Panc1 (cell line): Measurements from ENCODE around the gene PAX5. TPM values are rescaled to one million over a fixed set of nuclear protein-coding genes. Genes with fewer than 3 reads are reported as not detected.

Experiments
- ATAC-seq: fragments of 200-7000 bp; cut with Tn5 transposase; 2 replicates; pipeline ENCODE4 v1.9.1; 2020; ENCODE audit warnings: mild to moderate bottlenecking, moderate library complexity
- BruUV-seq: library from RNA; stranded (reverse); fragments of 400-500 nt; replicated peaks from 2 replicates; lab custom pipeline; 2021; lab: Mats Ljungman, UMichigan
- CTCF ChIA-PET: fragments of 300-600 bp; sonication (Branson Sonifier 250); formaldehyde crosslinking; loops from one replicate; lab custom pipeline; 2022; ENCODE audit warnings: antibody characterized with exemption; lab: Charles Lee
- POLR2A ChIA-PET: fragments of 300-600 bp; sonication (Branson Sonifier 250); formaldehyde crosslinking; loops from one replicate; lab custom pipeline; 2022; ENCODE audit warnings: antibody characterized with exemption; lab: Charles Lee
- DNase-seq: peaks from one replicate; pipeline ENCODE4 v3.0.0-alpha.2; 2010; ENCODE audit warnings: low read depth, low spot score
- H3K27ac ChIP-seq: 2 replicates; pipeline ENCODE4 v1.5.1; 2011; ENCODE audit warnings: mild to moderate bottlenecking, low read length, inconsistent platforms
- H3K27me3 ChIP-seq: fragments of 200-500 bp; sonication (Bioruptor generic); 2 replicates; pipeline ENCODE4 v1.6.0; 2014; ENCODE audit warnings: low read length, inconsistent platforms; ENCODE audit not compliant: control insufficient read depth, insufficient read depth
- H3K36me3 ChIP-seq: fragments of 200-500 bp; sonication (Bioruptor generic); 2 replicates; pipeline ENCODE4 v1.5.1; 2014; ENCODE audit warnings: inconsistent platforms, mild to moderate bottlenecking, low read length, moderate library complexity; ENCODE audit not compliant: control insufficient read depth, insufficient read depth
- H3K4me1 ChIP-seq: 2 replicates; pipeline ENCODE4 v1.5.1; 2011; ENCODE audit warnings: inconsistent platforms, mild to moderate bottlenecking, low read length, moderate library complexity; ENCODE audit not compliant: control insufficient read depth, insufficient read depth
- H3K4me3 ChIP-seq, 2 experiments: 2 replicates each; pipeline ENCODE4 v1.5.1; 2011 to 2012; ENCODE audit warnings: low read depth in 2 of 2, low read length in 2 of 2, mild to moderate bottlenecking in 2 of 2, inconsistent platforms in 1 of 2, moderate library complexity in 1 of 2
- H3K9me3 ChIP-seq: fragments of 200-500 bp; sonication (Bioruptor generic); 2 replicates; pipeline ENCODE4 v1.5.1; 2014; ENCODE audit warnings: low read depth, mild to moderate bottlenecking, inconsistent platforms, low read length, moderate library complexity; ENCODE audit not compliant: control insufficient read depth, insufficient read depth
- POLR2AphosphoS5 ChIP-seq: IDR thresholded peaks from 2 replicates; pipeline ENCODE4 v1.6.1; 2012; ENCODE audit warnings: mild to moderate bottlenecking, low read depth, low read length, moderate library complexity
- SIN3A ChIP-seq: IDR thresholded peaks from 2 replicates; pipeline ENCODE4 v1.6.1; 2012; ENCODE audit warnings: low read depth, mild to moderate bottlenecking, low read length, moderate library complexity, borderline replicate concordance; ENCODE audit not compliant: insufficient read depth
- TCF7L2 ChIP-seq: IDR thresholded peaks from 2 replicates; pipeline ENCODE4 v1.6.1; 2011; ENCODE audit warnings: mild to moderate bottlenecking, low read depth, low read length, inconsistent platforms
- in situ Hi-C: cut with HindIII; loops from 2 replicates; pipeline ENCODE4 v1.10.0; 2016; ENCODE audit warnings: low sequenced_read_pairs, low pct_unique_long_range_greater_than_20kb
- intact Hi-C: fragments of 100-400 bp; cut with micrococcal nuclease; formaldehyde crosslinking; loops from one replicate; pipeline ENCODE4 v1.10.0; 2022; ENCODE audit not compliant: unreplicated experiment
- total RNA-seq: library from RNA; stranded (reverse); gene quantifications from one replicate; pipeline ENCODE4 v1.2.1, GENCODE V29; 2021; ENCODE audit not compliant: unreplicated experiment
- TF ChIP-seq, protein P1 (sequence below), 2 experiments: IDR thresholded peaks; 2 replicates each; pipeline ENCODE4 v1.6.1; 2011 to 2012; ENCODE audit warnings: low read depth in 2 of 2, control low read depth in 1 of 2, low read length in 1 of 2, mild to moderate bottlenecking in 1 of 2, moderate library complexity in 1 of 2; ENCODE audit not compliant: insufficient read depth in 1 of 2
- TF ChIP-seq, protein P2 (sequence below): fragments of 450-650 bp; IDR thresholded peaks from 2 replicates; pipeline ENCODE4 v1.5.1; 2017; ENCODE audit warnings: mild to moderate bottlenecking

Gene PAX5
- total RNA-seq, 1 experiment from 2014 or later, result 0.39 TPM

DNA sequence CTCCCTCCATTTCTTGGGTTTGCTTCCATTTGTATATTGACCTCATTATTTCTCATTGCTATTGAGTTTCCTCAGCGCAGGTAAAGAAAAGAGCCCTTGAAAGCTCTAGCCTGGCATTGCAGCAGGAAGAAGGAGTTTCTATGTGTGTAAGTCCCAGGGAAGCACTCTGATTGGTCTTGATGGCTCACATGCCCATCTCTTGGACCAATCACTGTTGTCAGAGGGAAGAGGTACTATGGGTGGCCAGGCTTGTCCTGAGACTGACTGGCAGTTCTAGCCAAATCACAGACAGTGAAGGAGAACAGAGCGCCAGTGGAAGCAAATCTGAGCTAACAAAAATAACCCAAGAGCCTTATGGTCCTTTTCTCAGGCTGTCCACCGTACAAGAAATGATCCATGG is 219.0 kb downstream of the PAX5 start:
- Histone ChIP-seq H3K4me1 (no peaks in the 10 kb centered on the region), H3K27me3 (peaks cover 14% of the 10 kb centered on the region; the same call in 1 of the 2 replicates), H3K4me3 (no peak overlapping the region), H3K9me3 (no peaks in the 10 kb centered on the region), H3K27ac (no peak overlapping the region), H3K36me3 (no peaks in the 10 kb centered on the region)
- in situ Hi-C loops (no loop called here), intact Hi-C loops (no loop called here)
- no TSS peak for BruUV-seq
- ATAC-seq (no peak), DNase-seq (no peak)
- POLR2A ChIA-PET, result no interaction called here
- TF ChIP-seq, protein P1, sequence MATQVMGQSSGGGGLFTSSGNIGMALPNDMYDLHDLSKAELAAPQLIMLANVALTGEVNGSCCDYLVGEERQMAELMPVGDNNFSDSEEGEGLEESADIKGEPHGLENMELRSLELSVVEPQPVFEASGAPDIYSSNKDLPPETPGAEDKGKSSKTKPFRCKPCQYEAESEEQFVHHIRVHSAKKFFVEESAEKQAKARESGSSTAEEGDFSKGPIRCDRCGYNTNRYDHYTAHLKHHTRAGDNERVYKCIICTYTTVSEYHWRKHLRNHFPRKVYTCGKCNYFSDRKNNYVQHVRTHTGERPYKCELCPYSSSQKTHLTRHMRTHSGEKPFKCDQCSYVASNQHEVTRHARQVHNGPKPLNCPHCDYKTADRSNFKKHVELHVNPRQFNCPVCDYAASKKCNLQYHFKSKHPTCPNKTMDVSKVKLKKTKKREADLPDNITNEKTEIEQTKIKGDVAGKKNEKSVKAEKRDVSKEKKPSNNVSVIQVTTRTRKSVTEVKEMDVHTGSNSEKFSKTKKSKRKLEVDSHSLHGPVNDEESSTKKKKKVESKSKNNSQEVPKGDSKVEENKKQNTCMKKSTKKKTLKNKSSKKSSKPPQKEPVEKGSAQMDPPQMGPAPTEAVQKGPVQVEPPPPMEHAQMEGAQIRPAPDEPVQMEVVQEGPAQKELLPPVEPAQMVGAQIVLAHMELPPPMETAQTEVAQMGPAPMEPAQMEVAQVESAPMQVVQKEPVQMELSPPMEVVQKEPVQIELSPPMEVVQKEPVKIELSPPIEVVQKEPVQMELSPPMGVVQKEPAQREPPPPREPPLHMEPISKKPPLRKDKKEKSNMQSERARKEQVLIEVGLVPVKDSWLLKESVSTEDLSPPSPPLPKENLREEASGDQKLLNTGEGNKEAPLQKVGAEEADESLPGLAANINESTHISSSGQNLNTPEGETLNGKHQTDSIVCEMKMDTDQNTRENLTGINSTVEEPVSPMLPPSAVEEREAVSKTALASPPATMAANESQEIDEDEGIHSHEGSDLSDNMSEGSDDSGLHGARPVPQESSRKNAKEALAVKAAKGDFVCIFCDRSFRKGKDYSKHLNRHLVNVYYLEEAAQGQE (IDR thresholded peaks at IDR 0.05; ENCODE audit: insufficient read depth in 1 of 2, low read depth in 2 of 2, low read length in 1 of 2), result no peak
- TF ChIP-seq, protein P2, sequence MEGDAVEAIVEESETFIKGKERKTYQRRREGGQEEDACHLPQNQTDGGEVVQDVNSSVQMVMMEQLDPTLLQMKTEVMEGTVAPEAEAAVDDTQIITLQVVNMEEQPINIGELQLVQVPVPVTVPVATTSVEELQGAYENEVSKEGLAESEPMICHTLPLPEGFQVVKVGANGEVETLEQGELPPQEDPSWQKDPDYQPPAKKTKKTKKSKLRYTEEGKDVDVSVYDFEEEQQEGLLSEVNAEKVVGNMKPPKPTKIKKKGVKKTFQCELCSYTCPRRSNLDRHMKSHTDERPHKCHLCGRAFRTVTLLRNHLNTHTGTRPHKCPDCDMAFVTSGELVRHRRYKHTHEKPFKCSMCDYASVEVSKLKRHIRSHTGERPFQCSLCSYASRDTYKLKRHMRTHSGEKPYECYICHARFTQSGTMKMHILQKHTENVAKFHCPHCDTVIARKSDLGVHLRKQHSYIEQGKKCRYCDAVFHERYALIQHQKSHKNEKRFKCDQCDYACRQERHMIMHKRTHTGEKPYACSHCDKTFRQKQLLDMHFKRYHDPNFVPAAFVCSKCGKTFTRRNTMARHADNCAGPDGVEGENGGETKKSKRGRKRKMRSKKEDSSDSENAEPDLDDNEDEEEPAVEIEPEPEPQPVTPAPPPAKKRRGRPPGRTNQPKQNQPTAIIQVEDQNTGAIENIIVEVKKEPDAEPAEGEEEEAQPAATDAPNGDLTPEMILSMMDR, result no peak
- TF ChIP-seq TCF7L2 (no peak), POLR2AphosphoS5 (no peak), SIN3A (no peak)
- CTCF ChIA-PET, result no interaction called here

DNA sequence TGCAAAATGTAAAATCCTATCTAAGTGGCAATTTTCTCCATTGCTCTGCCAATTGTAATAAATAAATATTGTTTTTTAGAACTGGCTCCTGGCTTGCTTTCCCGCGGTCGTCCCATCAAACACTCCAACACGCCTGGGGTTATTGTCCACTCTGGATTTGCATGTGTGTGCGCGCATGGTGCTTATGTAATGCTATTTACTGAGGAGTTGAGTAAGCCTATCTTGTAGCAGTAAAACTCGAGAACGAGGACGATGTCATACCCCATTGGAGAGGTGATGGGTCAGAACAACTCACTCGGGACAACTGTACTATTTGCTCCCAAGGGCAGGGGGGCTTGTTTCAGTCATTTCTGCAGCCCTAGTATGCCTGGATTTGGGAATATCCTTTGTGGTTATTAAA is 220.9 kb downstream of the PAX5 start:
- H3K27me3 ChIP-seq, result peaks cover 14% of the 10 kb centered on the region; the same call in 1 of the 2 replicates
- no peaks in the 10 kb centered on the region for H3K9me3 ChIP-seq
- POLR2A ChIA-PET, result no interaction called here
- no peak overlapping the region for H3K4me3 ChIP-seq
- intact Hi-C loops (no loop called here), in situ Hi-C loops (no loop called here)
- H3K27ac ChIP-seq, result no peak overlapping the region
- H3K36me3 ChIP-seq, result no peaks in the 10 kb centered on the region
- BruUV-seq, result no TSS peak
- TF ChIP-seq, protein P2, result no peak
- TF ChIP-seq TCF7L2 (no peak), POLR2AphosphoS5 (no peak), SIN3A (no peak)
- TF ChIP-seq, protein P1 (IDR thresholded peaks at IDR 0.05; ENCODE audit: insufficient read depth in 1 of 2, low read depth in 2 of 2, low read length in 1 of 2), result no peak
- ATAC-seq (no peak), DNase-seq (no peak)
- no peaks in the 10 kb centered on the region for H3K4me1 ChIP-seq
- CTCF ChIA-PET, result no interaction called here
